ENCODE measurements around the gene GRK6. TPM values are rescaled to one million over a fixed set of nuclear protein-coding genes. Genes with fewer than 3 reads are reported as not detected.

The GRK6 gene
- polyA plus RNA-seq, 1 of the 3 experiments (the other 2 are of a cell fraction): 39.5 TPM

DNA sequence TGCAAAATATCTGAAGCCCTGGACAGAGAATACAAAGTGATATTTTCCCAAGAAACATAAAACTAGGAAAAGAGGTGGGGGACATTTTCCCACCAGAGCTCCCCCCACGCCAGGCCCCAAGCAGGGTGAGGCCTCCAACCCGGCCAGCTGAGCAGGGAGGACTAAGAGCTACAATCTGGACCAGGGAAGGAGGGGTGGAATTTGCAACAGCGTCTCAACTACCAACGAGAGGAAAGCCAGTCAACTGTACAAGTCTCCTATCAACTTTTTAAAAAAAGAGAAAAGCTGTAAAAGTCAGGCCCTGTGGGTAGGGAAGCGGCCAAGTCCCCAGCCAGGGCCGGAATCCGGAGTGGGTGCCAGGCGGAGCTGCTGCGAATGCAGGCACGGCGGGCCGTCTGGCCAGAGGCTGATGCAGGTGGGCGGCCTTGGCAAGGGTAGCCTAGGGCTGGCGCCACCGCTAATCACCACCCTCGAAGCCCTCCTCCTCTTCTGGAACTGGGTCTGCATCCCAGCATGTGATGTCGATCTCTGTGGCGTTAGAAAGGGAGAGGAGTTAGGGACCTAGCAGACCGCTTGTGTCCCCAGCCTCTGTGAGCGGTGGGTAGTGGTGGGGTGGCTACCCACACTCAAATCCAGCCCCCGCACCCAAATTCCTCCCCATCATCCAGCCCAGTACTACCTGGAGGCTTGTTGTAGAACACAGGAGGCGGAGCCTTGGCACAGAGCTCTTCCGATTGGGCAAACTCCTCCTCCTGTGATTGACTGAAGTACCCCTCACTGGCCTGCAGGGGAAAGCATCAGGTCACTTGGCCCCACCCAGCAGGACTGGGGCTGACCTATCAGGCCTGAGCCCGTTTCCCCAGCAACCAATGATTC is 30.7 kb downstream of the GRK6 start:
- Histone ChIP-seq H3K36me3 (replicated peaks in 1 of 2; ENCODE audit: control insufficient read depth in 1 of 2, insufficient read depth in 2 of 2, low read length in 1 of 2) (peaks cover 14 to 44% of the 10 kb centered on the region in 2 experiments), H3K4me3 (ENCODE audit: low read depth in 2 of 2, low read length in 1 of 2) (no peak overlapping the region; a peak in 1 of 4 replicates), H3K9me2 (no peaks in the 10 kb centered on the region), H3K79me2 (ENCODE audit: insufficient read depth) (no peaks in the 10 kb centered on the region), H3K27me3 (ENCODE audit: insufficient read depth) (no peaks in the 10 kb centered on the region), H2AFZ (ENCODE audit: low read depth) (no peak overlapping the region), H3K4me1 (ENCODE audit: control insufficient read depth in 1 of 2, insufficient read depth in 2 of 2, low read depth in 1 of 2, low read length in 1 of 2) (peaks cover 12 to 74% of the 10 kb centered on the region in 2 experiments), H3K4me2 (peak overlapping the region; percentile 57; the same call in 1 of the 2 replicates), H4K20me1 (ENCODE audit: insufficient read depth) (peaks cover 66% of the 10 kb centered on the region), H3K9ac (no peak overlapping the region), H3F3A (replicated peaks; ENCODE audit: insufficient read depth) (peaks cover 39% of the 10 kb centered on the region), H3K27ac (ENCODE audit: low read depth in 2 of 2, low read length in 1 of 2) (peak overlapping the region; percentile 61 to 77; a peak in 3 of 4 replicates), H3K9me3 (no peaks in the 10 kb centered on the region)
- peak; percentile 92 for DNase-seq
- ChIA-PET CTCF (interaction anchor here (0.5 to 15.5 kb wide), 30 partner anchors 8 to 359 kb away, joined by 3 to 375 read pairs (median 4); partner anchors contain the start of genes DBN1, F12, GRK6 and PDLIM7), POLR2A (interaction anchor here (0.6 to 4.9 kb wide), 9 partner anchors 15 to 54 kb away, joined by 3 to 72 read pairs (median 4); partner anchors contain the start of gene PDLIM7)
- WGBS (ENCODE audit: low lambda C conversion rate): 63% methylated on average over 23 of the region's 24 CpGs
- TF ChIP-seq, protein P1, sequence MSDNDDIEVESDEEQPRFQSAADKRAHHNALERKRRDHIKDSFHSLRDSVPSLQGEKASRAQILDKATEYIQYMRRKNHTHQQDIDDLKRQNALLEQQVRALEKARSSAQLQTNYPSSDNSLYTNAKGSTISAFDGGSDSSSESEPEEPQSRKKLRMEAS (IDR thresholded peaks at IDR 0.05; ENCODE audit: low read depth): no peak
- TF ChIP-seq FOSL2 (IDR thresholded peaks at IDR 0.05; ENCODE audit: borderline replicate concordance, low read depth) (no peak), RFX5 (IDR thresholded peaks at IDR 0.05; ENCODE audit: low read length) (peak; percentile 98), FOXM1 (IDR thresholded peaks at IDR 0.05; ENCODE audit: low read depth) (no peak), NRF1 (IDR thresholded peaks at IDR 0.05; ENCODE audit: low read depth, low read length) (no peak), TEAD4 (IDR thresholded peaks at IDR 0.05; ENCODE audit: borderline replicate concordance, insufficient read depth) (no peak), TAF1 (IDR thresholded peaks at IDR 0.05; ENCODE audit: borderline replicate concordance, low read depth, low read length) (no peak), MXI1 (IDR thresholded peaks at IDR 0.05; ENCODE audit: low read depth, low read length) (peak; percentile 90), TCF12 (IDR thresholded peaks at IDR 0.05) (no peak), SIN3A (IDR thresholded peaks at IDR 0.05; ENCODE audit: borderline replicate concordance, low read depth, low read length) (no peak), EZH2phosphoT487 (IDR thresholded peaks at IDR 0.05; ENCODE audit: borderline replicate concordance, low read depth) (no peak), RAD21 (IDR thresholded peaks at IDR 0.05; ENCODE audit: low read length) (no peak), SMC3 (IDR thresholded peaks at IDR 0.05; ENCODE audit: low read depth, low read length) (no peak), POLR2AphosphoS5 (IDR thresholded peaks at IDR 0.05; ENCODE audit: low read depth, low read length) (0 out of 2 replicates have a peak, but pooled peaks have one; percentile 30), RCOR1 (IDR thresholded peaks at IDR 0.05; ENCODE audit: low read length) (peak; percentile 49), CHD2 (IDR thresholded peaks at IDR 0.05; ENCODE audit: low read length, partially characterized antibody) (no peak), YY1 (IDR thresholded peaks at IDR 0.05; ENCODE audit: low read depth) (no peak), GATA2 (CRISPR knock-in tag; IDR thresholded peaks at IDR 0.05) (no peak), EP300 (IDR thresholded peaks at IDR 0.05; ENCODE audit: borderline replicate concordance in 1 of 2, low read depth in 1 of 2, low read length in 1 of 2) (no peak), MEF2A (IDR thresholded peaks at IDR 0.05; ENCODE audit: borderline replicate concordance, low read depth) (no peak), GABPA (IDR thresholded peaks at IDR 0.05; ENCODE audit: low read depth) (no peak), JUND (IDR thresholded peaks at IDR 0.05) (no peak)
- TF ChIP-seq, protein P2, sequence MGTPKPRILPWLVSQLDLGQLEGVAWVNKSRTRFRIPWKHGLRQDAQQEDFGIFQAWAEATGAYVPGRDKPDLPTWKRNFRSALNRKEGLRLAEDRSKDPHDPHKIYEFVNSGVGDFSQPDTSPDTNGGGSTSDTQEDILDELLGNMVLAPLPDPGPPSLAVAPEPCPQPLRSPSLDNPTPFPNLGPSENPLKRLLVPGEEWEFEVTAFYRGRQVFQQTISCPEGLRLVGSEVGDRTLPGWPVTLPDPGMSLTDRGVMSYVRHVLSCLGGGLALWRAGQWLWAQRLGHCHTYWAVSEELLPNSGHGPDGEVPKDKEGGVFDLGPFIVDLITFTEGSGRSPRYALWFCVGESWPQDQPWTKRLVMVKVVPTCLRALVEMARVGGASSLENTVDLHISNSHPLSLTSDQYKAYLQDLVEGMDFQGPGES (IDR thresholded peaks at IDR 0.05; ENCODE audit: low read depth, low read length): peak; percentile 40; the same call in 1 of the 2 replicates
- TF ChIP-seq, protein P3, sequence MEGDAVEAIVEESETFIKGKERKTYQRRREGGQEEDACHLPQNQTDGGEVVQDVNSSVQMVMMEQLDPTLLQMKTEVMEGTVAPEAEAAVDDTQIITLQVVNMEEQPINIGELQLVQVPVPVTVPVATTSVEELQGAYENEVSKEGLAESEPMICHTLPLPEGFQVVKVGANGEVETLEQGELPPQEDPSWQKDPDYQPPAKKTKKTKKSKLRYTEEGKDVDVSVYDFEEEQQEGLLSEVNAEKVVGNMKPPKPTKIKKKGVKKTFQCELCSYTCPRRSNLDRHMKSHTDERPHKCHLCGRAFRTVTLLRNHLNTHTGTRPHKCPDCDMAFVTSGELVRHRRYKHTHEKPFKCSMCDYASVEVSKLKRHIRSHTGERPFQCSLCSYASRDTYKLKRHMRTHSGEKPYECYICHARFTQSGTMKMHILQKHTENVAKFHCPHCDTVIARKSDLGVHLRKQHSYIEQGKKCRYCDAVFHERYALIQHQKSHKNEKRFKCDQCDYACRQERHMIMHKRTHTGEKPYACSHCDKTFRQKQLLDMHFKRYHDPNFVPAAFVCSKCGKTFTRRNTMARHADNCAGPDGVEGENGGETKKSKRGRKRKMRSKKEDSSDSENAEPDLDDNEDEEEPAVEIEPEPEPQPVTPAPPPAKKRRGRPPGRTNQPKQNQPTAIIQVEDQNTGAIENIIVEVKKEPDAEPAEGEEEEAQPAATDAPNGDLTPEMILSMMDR (IDR thresholded peaks at IDR 0.05): peak; percentile 50
- TF ChIP-seq, protein P4, sequence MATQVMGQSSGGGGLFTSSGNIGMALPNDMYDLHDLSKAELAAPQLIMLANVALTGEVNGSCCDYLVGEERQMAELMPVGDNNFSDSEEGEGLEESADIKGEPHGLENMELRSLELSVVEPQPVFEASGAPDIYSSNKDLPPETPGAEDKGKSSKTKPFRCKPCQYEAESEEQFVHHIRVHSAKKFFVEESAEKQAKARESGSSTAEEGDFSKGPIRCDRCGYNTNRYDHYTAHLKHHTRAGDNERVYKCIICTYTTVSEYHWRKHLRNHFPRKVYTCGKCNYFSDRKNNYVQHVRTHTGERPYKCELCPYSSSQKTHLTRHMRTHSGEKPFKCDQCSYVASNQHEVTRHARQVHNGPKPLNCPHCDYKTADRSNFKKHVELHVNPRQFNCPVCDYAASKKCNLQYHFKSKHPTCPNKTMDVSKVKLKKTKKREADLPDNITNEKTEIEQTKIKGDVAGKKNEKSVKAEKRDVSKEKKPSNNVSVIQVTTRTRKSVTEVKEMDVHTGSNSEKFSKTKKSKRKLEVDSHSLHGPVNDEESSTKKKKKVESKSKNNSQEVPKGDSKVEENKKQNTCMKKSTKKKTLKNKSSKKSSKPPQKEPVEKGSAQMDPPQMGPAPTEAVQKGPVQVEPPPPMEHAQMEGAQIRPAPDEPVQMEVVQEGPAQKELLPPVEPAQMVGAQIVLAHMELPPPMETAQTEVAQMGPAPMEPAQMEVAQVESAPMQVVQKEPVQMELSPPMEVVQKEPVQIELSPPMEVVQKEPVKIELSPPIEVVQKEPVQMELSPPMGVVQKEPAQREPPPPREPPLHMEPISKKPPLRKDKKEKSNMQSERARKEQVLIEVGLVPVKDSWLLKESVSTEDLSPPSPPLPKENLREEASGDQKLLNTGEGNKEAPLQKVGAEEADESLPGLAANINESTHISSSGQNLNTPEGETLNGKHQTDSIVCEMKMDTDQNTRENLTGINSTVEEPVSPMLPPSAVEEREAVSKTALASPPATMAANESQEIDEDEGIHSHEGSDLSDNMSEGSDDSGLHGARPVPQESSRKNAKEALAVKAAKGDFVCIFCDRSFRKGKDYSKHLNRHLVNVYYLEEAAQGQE (IDR thresholded peaks at IDR 0.05; ENCODE audit: low read depth, low read length): no peak
- TF ChIP-seq, protein P5, sequence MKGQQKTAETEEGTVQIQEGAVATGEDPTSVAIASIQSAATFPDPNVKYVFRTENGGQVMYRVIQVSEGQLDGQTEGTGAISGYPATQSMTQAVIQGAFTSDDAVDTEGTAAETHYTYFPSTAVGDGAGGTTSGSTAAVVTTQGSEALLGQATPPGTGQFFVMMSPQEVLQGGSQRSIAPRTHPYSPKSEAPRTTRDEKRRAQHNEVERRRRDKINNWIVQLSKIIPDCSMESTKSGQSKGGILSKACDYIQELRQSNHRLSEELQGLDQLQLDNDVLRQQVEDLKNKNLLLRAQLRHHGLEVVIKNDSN (IDR thresholded peaks at IDR 0.05; ENCODE audit: borderline replicate concordance, low read depth): no peak
